HepG2 (cell line): ENCODE data around the gene MPC2. TPM values are rescaled to one million over a fixed set of nuclear protein-coding genes. Genes with fewer than 3 reads are reported as not detected.

Source experiments
- ATAC-seq: fragments of 200-7000 bp; cut with Tn5 transposase; 3 replicates; pipeline ENCODE4 v1.9.1; 2020; ENCODE audit warnings: mild to moderate bottlenecking, moderate library complexity
- BruUV-seq: library from RNA; stranded (reverse); fragments of 400-500 nt; replicated peaks from 2 replicates; lab custom pipeline; 2021; lab: Mats Ljungman, UMichigan
- CTCF ChIA-PET: fragments of 300-600 bp; formaldehyde crosslinking; extraction: SDS; loops from one replicate; lab custom pipeline; 2021; ENCODE audit warnings: low total read pairs, inconsistent platforms, low intra/inter-chr PET ratio; lab: Yijun Ruan, JAX
- POLR2A ChIA-PET: fragments of 350-600 bp; sonication (Branson Sonifier 250); formaldehyde crosslinking; loops from one replicate; lab custom pipeline; 2020; ENCODE audit warnings: antibody characterized with exemption, inconsistent platforms; lab: Yijun Ruan, JAX
- DNase-seq: peaks from one replicate; pipeline ENCODE4 v3.0.0-alpha.2; 2015; ENCODE audit warnings: low spot score
- FAIRE-seq: peaks from 3 replicates; lab custom pipeline; 2011; peaks lifted over from hg19 to GRCh38; lab: Jason Lieb, UNC
- H2AFZ ChIP-seq: one replicate; pipeline ENCODE4 v1.6.1; 2011; ENCODE audit warnings: low read length, inconsistent platforms
- H3K27ac ChIP-seq: fragments of 300-600 bp; 3 replicates; pipeline ENCODE4 v1.8.0; 2011; ENCODE audit warnings: mixed run types, mild to moderate bottlenecking, mixed read lengths, low read length, inconsistent platforms; ENCODE audit not compliant: insufficient read depth; ENCODE audit errors: extremely low read length
- H3K27me3 ChIP-seq, 2 experiments: fragments of 200-600 bp in 1 of 2; 2 replicates in 1 of 2; 3 replicates in 1 of 2; pipeline versions ENCODE4 v1.6.0 to v1.8.0; 2011; ENCODE audit warnings: low read length in 2 of 2, mild to moderate bottlenecking in 2 of 2, moderate library complexity in 2 of 2, inconsistent platforms in 1 of 2; ENCODE audit not compliant: insufficient read depth in 2 of 2, control insufficient read depth in 1 of 2
- H3K36me3 ChIP-seq, 2 experiments: fragments of 200-600 bp in 1 of 2; replicated peaks in 1 of 2; 2 replicates in 1 of 2; 3 replicates in 1 of 2; pipeline versions ENCODE4 v1.5.1 to v1.8.0; 2011; ENCODE audit warnings: low read length in 2 of 2, inconsistent platforms in 1 of 2; ENCODE audit not compliant: insufficient read depth in 2 of 2, control insufficient read depth in 1 of 2
- H3K4me1 ChIP-seq: 2 replicates; pipeline ENCODE4 v1.5.1; 2012; ENCODE audit warnings: low read length, inconsistent platforms; ENCODE audit not compliant: insufficient read depth
- H3K4me2 ChIP-seq: 2 replicates; pipeline ENCODE4 v1.6.0; 2011; ENCODE audit warnings: low read depth, low read length, inconsistent platforms
- H3K4me3 ChIP-seq, 3 experiments: fragments of 200-600 bp in 1 of 3; sonication (generic), shearing (Covaris generic) in 1 of 3; replicated peaks in 1 of 3; 2 replicates each; pipeline ENCODE4 v1.5.1; 2011 to 2016; ENCODE audit warnings: low read length in 3 of 3, inconsistent platforms in 2 of 3, low read depth in 2 of 3, mild to moderate bottlenecking in 2 of 3, control low read depth in 1 of 3, mixed read lengths in 1 of 3; ENCODE audit not compliant: insufficient read depth in 1 of 3
- H3K79me2 ChIP-seq: one replicate; pipeline ENCODE4 v1.6.1; 2011; ENCODE audit warnings: low read length, inconsistent platforms; ENCODE audit not compliant: insufficient read depth
- H3K9ac ChIP-seq: 2 replicates; pipeline ENCODE4 v1.6.0; 2011; ENCODE audit warnings: mild to moderate bottlenecking, low read depth, low read length, inconsistent platforms; ENCODE audit not compliant: insufficient read depth
- H3K9me3 ChIP-seq: 2 replicates; pipeline ENCODE4 v1.5.1; 2012; ENCODE audit warnings: mild to moderate bottlenecking, low read length
- H4K20me1 ChIP-seq: 2 replicates; pipeline ENCODE4 v1.6.0; 2011; ENCODE audit warnings: inconsistent platforms, mild to moderate bottlenecking, low read length, moderate library complexity; ENCODE audit not compliant: insufficient read depth
- ARHGAP35 ChIP-seq: sonication (generic); formaldehyde crosslinking; IDR thresholded peaks from 2 replicates; pipeline ENCODE4 v1.9.0; 2022; ENCODE audit warnings: mild to moderate bottlenecking, inconsistent platforms, moderate library complexity, missing genetic modification reagents, borderline replicate concordance
- DMAP1 ChIP-seq: IDR thresholded peaks from 2 replicates; pipeline ENCODE4 v1.6.1; 2016
- ELK4 ChIP-seq: sonication (generic); formaldehyde crosslinking; IDR thresholded peaks from 2 replicates; pipeline ENCODE4 v1.9.0; 2021; ENCODE audit warnings: missing genetic modification reagents, borderline replicate concordance
- MATR3 ChIP-seq: sonication (generic); formaldehyde crosslinking; IDR thresholded peaks from 2 replicates; pipeline ENCODE4 v1.4.0; 2020; ENCODE audit warnings: missing genetic modification reagents
- MIER2 ChIP-seq: IDR thresholded peaks from 2 replicates; pipeline ENCODE4 v1.6.1; 2016; ENCODE audit warnings: missing biosample characterization, missing genetic modification reagents
- PITX1 ChIP-seq: sonication (generic); formaldehyde crosslinking; IDR thresholded peaks from 2 replicates; pipeline ENCODE4 v1.5.1; 2020; ENCODE audit warnings: mild to moderate bottlenecking, missing genetic modification reagents
- RARA ChIP-seq: IDR thresholded peaks from 2 replicates; pipeline ENCODE4 v1.6.1; 2016; ENCODE audit warnings: missing genetic modification reagents, missing compliant biosample characterization
- REPIN1 ChIP-seq: sonication (generic); formaldehyde crosslinking; IDR thresholded peaks from 2 replicates; pipeline ENCODE4 v1.8.0; 2022; ENCODE audit warnings: missing genetic modification reagents, low read depth, mild to moderate bottlenecking, borderline replicate concordance
- TARDBP ChIP-seq: sonication (generic); formaldehyde crosslinking; IDR thresholded peaks from 2 replicates; pipeline ENCODE4 v1.8.0; 2022; ENCODE audit warnings: mild to moderate bottlenecking, missing genetic modification reagents
- ZNF180 ChIP-seq: sonication (generic); formaldehyde crosslinking; IDR thresholded peaks from 2 replicates; pipeline ENCODE4 v1.4.0; 2020; ENCODE audit warnings: low read depth, missing genetic modification reagents, borderline replicate concordance
- ZNF276 ChIP-seq: sonication (generic); formaldehyde crosslinking; IDR thresholded peaks from 2 replicates; pipeline ENCODE4 v1.4.0; 2020; ENCODE audit warnings: mild to moderate bottlenecking, low read depth, missing genetic modification reagents
- ZNF296 ChIP-seq: sonication (generic); formaldehyde crosslinking; conservative IDR thresholded peaks from 2 replicates; pipeline ENCODE4 v1.5.0; 2020; ENCODE audit warnings: mild to moderate bottlenecking, missing genetic modification reagents
- ZNF333 ChIP-seq: sonication (generic); formaldehyde crosslinking; IDR thresholded peaks from 2 replicates; pipeline ENCODE4 v1.4.0; 2020; ENCODE audit warnings: mild to moderate bottlenecking, missing genetic modification reagents, borderline replicate concordance
- WGBS: methylation state at CpG from one replicate; pipeline ENCODE4 v1.1.6; 2017; ENCODE audit warnings: low lambda C conversion rate; 5-methylcytosine and 5-hydroxymethylcytosine counted together
- in situ Hi-C: cut with HindIII; loops from 2 replicates; pipeline ENCODE4 v1.10.0; 2017; ENCODE audit warnings: low pct_unique_long_range_greater_than_20kb; ENCODE audit not compliant: extremely low pct_ligation_motif_present
- intact Hi-C: fragments of 100-400 bp; cut with micrococcal nuclease; formaldehyde crosslinking; loops from one replicate; pipeline ENCODE4 v1.10.0; 2022; ENCODE audit not compliant: unreplicated experiment
- polyA plus RNA-seq, 8 experiments: library from polyadenylated mRNA; depleted of rRNA in 3 of 8; stranded (reverse) in 7 of 8; unstranded in 1 of 8; fragments of >200 nt; fragmentation: Illumina TruSeq in 4 of 8; extraction: Trizol in 4 of 8; gene quantifications; 2 replicates each; pipeline versions ENCODE4 v1.2.1 to v1.2.3, GENCODE V29; 2011 to 2016; ENCODE audit warnings: low read depth in 4 of 8, missing spikeins in 1 of 8, mixed read lengths in 1 of 8; ENCODE audit not compliant: insufficient read depth in 1 of 8
- total RNA-seq, 5 experiments: library from RNA; depleted of rRNA; stranded (reverse); fragments of >200 nt; fragmentation: Illumina TruSeq; extraction: Trizol; gene quantifications; 2 replicates each; pipeline ENCODE4 v1.2.3, GENCODE V29; 2016; ENCODE audit warnings: low read depth in 1 of 5

Gene MPC2
- total and polyA plus RNA-seq, 2 of the 13 experiments (the other 11 are each of a cell fraction or from before 2014, with no cell fraction given): 38.8 to 136 TPM

GRCh38 chr1:167898578-167899222 lies 38.2 kb downstream of the MPC2 start:
- POLR2A ChIA-PET: no interaction called here
- Histone ChIP-seq H3K4me3 (no peak overlapping the region), H3K4me1 (no peaks in the 10 kb centered on the region), H2AFZ (no peak overlapping the region), H3K27me3 (no peaks in the 10 kb centered on the region; a peak in 1 of 5 replicates), H3K36me3 (no peaks in the 10 kb centered on the region), H3K79me2 (no peaks in the 10 kb centered on the region)
- ATAC-seq (no peak; the same call in 2 of the 3 replicates), FAIRE-seq (no peak)
- TF ChIP-seq RARA (no peak), ARHGAP35 (CRISPR knock-in tag) (no peak), ZNF180 (CRISPR knock-in tag) (no peak), MIER2 (no peak), MATR3 (CRISPR knock-in tag) (no peak), DMAP1 (CRISPR knock-in tag) (no peak), PITX1 (CRISPR knock-in tag) (no peak), ZNF276 (CRISPR knock-in tag) (no peak), ZNF296 (CRISPR knock-in tag) (no peak), ELK4 (CRISPR knock-in tag) (no peak), TARDBP (CRISPR knock-in tag) (no peak), ZNF333 (CRISPR knock-in tag) (no peak), REPIN1 (no peak)
- TF ChIP-seq, all 625 proteins: peak for 0
- WGBS: 54% methylated on average over 9 of the region's 9 CpGs
- CTCF ChIA-PET: no interaction called here
- no peak overlapping the region for H3K9ac ChIP-seq
- no TSS peak for BruUV-seq
- intact Hi-C loops (no loop called here), in situ Hi-C loops (no loop called here)
- H3K4me2 ChIP-seq: no peak overlapping the region
- H4K20me1 ChIP-seq: no peaks in the 10 kb centered on the region
- DNase-seq: no peak
- no peak overlapping the region for H3K27ac ChIP-seq
- H3K9me3 ChIP-seq: no peaks in the 10 kb centered on the region
